Measurements from ENCODE around the gene DPH5.

DPH5 gene

GRCh38 chr1:100943533-100943932 is 82.1 kb downstream of the DPH5 start:
- no peaks in the 10 kb centered on the region for H3K36me3 ChIP-seq (replicated peaks; ENCODE audit: insufficient read depth, low read length)
- H3K27ac ChIP-seq (ENCODE audit: low read length) = no peak overlapping the region
- H3K79me2 ChIP-seq (ENCODE audit: low read length) = no peaks in the 10 kb centered on the region
- H3F3A ChIP-seq (ENCODE audit: insufficient read depth, low read length) = no peaks in the 10 kb centered on the region
- DNase-seq = no peak
- no peaks in the 10 kb centered on the region for H4K20me1 ChIP-seq (ENCODE audit: insufficient read depth, low read length)
- TF ChIP-seq EZH2 (optimal IDR thresholded peaks at IDR 0.05; ENCODE audit: low read depth, low read length) (no peak), CTCF (IDR thresholded peaks at IDR 0.05; ENCODE audit: low read length) (no peak), EZH2phosphoT487 (IDR thresholded peaks at IDR 0.05; ENCODE audit: low read length) (no peak)
- H3K9me3 ChIP-seq (replicated peaks; ENCODE audit: insufficient read depth, low read length) = no peaks in the 10 kb centered on the region
- no peaks in the 10 kb centered on the region for H3K4me1 ChIP-seq (ENCODE audit: low read length)
- no peak overlapping the region for H3K4me3 ChIP-seq (ENCODE audit: low read length)
- no peaks in the 10 kb centered on the region for H3K27me3 ChIP-seq (replicated peaks; ENCODE audit: insufficient read depth, low read length)
- no peak overlapping the region for H3K4me2 ChIP-seq (ENCODE audit: low read depth, low read length)
- H2AFZ ChIP-seq (ENCODE audit: low read length) = no peak overlapping the region
- H3K9ac ChIP-seq (ENCODE audit: low read length) = no peak overlapping the region
- H3K9me2 ChIP-seq (replicated peaks; ENCODE audit: insufficient read depth, low read length) = no peaks in the 10 kb centered on the region

- no peaks in the 10 kb centered on the region for H3K79me2 ChIP-seq (ENCODE audit: low read length)
- no peak overlapping the region for H3K4me3 ChIP-seq (ENCODE audit: low read length)
- H3K36me3 ChIP-seq (replicated peaks; ENCODE audit: insufficient read depth, low read length) = no peaks in the 10 kb centered on the region
- H2AFZ ChIP-seq (ENCODE audit: low read length) = no peak overlapping the region
- H3K4me1 ChIP-seq (ENCODE audit: low read length) = no peaks in the 10 kb centered on the region
- no peak overlapping the region for H3K27ac ChIP-seq (ENCODE audit: low read length)
- H3K4me2 ChIP-seq (ENCODE audit: low read depth, low read length) = no peak overlapping the region
- no peaks in the 10 kb centered on the region for H3K9me2 ChIP-seq (replicated peaks; ENCODE audit: insufficient read depth, low read length)
- no peak overlapping the region for H3K9ac ChIP-seq (ENCODE audit: low read length)
- DNase-seq = no peak
- no peaks in the 10 kb centered on the region for H4K20me1 ChIP-seq (ENCODE audit: insufficient read depth, low read length)
- no peaks in the 10 kb centered on the region for H3F3A ChIP-seq (ENCODE audit: insufficient read depth, low read length)
- H3K9me3 ChIP-seq (replicated peaks; ENCODE audit: insufficient read depth, low read length) = no peaks in the 10 kb centered on the region
- H3K27me3 ChIP-seq (replicated peaks; ENCODE audit: insufficient read depth, low read length) = no peaks in the 10 kb centered on the region
- no peak for TF ChIP-seq EZH2phosphoT487 (IDR thresholded peaks at IDR 0.05; ENCODE audit: low read length)
- no peak for TF ChIP-seq EZH2 (optimal IDR thresholded peaks at IDR 0.05; ENCODE audit: low read depth, low read length)
- TF ChIP-seq CTCF (IDR thresholded peaks at IDR 0.05; ENCODE audit: low read length) = no peak
These were observed 83.1 kb downstream of the DPH5 start for GRCh38 chr1:100942304-100943046.

GRCh38 chr1:100941580-100942216 is 83.9 kb downstream of the DPH5 start:
- H3K4me2 ChIP-seq (ENCODE audit: low read depth, low read length) = no peak overlapping the region
- no peaks in the 10 kb centered on the region for H3F3A ChIP-seq (ENCODE audit: insufficient read depth, low read length)
- no peak overlapping the region for H3K27ac ChIP-seq (ENCODE audit: low read length)
- H3K79me2 ChIP-seq (ENCODE audit: low read length) = no peaks in the 10 kb centered on the region
- no peak for DNase-seq
- H3K9me2 ChIP-seq (replicated peaks; ENCODE audit: insufficient read depth, low read length) = no peaks in the 10 kb centered on the region
- no peaks in the 10 kb centered on the region for H3K4me1 ChIP-seq (ENCODE audit: low read length)
- H4K20me1 ChIP-seq (ENCODE audit: insufficient read depth, low read length) = no peaks in the 10 kb centered on the region
- H3K4me3 ChIP-seq (ENCODE audit: low read length) = no peak overlapping the region
- no peaks in the 10 kb centered on the region for H3K27me3 ChIP-seq (replicated peaks; ENCODE audit: insufficient read depth, low read length)
- no peak overlapping the region for H3K9ac ChIP-seq (ENCODE audit: low read length)
- H3K36me3 ChIP-seq (replicated peaks; ENCODE audit: insufficient read depth, low read length) = no peaks in the 10 kb centered on the region
- TF ChIP-seq EZH2phosphoT487 (IDR thresholded peaks at IDR 0.05; ENCODE audit: low read length) = no peak
- TF ChIP-seq EZH2 (optimal IDR thresholded peaks at IDR 0.05; ENCODE audit: low read depth, low read length) = no peak
- no peak for TF ChIP-seq CTCF (IDR thresholded peaks at IDR 0.05; ENCODE audit: low read length)
- H2AFZ ChIP-seq (ENCODE audit: low read length) = no peak overlapping the region
- no peaks in the 10 kb centered on the region for H3K9me3 ChIP-seq (replicated peaks; ENCODE audit: insufficient read depth, low read length)

All from MM.1S (cell line).